Muscle of leg (tissue), 16 donors: ENCODE data around the gene LRRC37B. TPM values are rescaled to one million over a fixed set of nuclear protein-coding genes. Genes with fewer than 3 reads are reported as not detected.
"Not testable (repeated sequence)": the region's sequence is repeated elsewhere in the genome, so short reads cannot be mapped to it uniquely, and the experiment has no call there.

Source experiments
- DNase-seq: peaks from one replicate; pipeline ENCODE4 v3.0.0; 2013
- H3K27ac ChIP-seq: one replicate; pipeline ENCODE4 v1.5.1; 2013; ENCODE audit warnings: mild to moderate bottlenecking, low read length, control low read depth
- H3K27me3 ChIP-seq: one replicate; pipeline ENCODE4 v1.6.1; 2013; ENCODE audit warnings: low read length; ENCODE audit not compliant: control insufficient read depth, insufficient read depth
- H3K36me3 ChIP-seq: one replicate; pipeline ENCODE4 v1.6.1; 2013; ENCODE audit warnings: low read length; ENCODE audit not compliant: control insufficient read depth, insufficient read depth
- H3K4me1 ChIP-seq: one replicate; pipeline ENCODE4 v1.6.1; 2013; ENCODE audit warnings: low read length; ENCODE audit not compliant: control insufficient read depth, insufficient read depth
- H3K4me3 ChIP-seq: one replicate; pipeline ENCODE4 v1.5.1; 2013; ENCODE audit warnings: low read length, control low read depth
- H3K9me3 ChIP-seq: replicated peaks from 2 replicates; pipeline ENCODE4 v1.6.1; 2013; ENCODE audit warnings: low read depth, low read length; ENCODE audit not compliant: control insufficient read depth
- WGBS: methylation state at CpG from one replicate; pipeline ENCODE4 v1.1.5; 2013; ENCODE audit warnings: missing lambda C conversion rate; ENCODE audit not compliant: insufficient coverage; 5-methylcytosine and 5-hydroxymethylcytosine counted together
- long read RNA-seq, 11 donors: transcript quantifications; one replicate each; lab custom pipeline, GENCODE V29; 2026
- polyA plus RNA-seq, 8 donors: library from polyadenylated mRNA; unstranded; fragments of 120-200 nt; gene quantifications; one replicate each; pipeline versions ENCODE4 v1.2.1 to v1.2.3, GENCODE V29; 2013; ENCODE audit warnings: inconsistent platforms in 1 of 8, low replicate concordance in 1 of 8; ENCODE audit not compliant: insufficient read length in 8 of 8, insufficient read depth in 1 of 8
- total RNA-seq: library from RNA; stranded (reverse); fragments of 120-200 nt; gene quantifications from one replicate; pipeline ENCODE4 v1.2.4, GENCODE V29; 2013

Gene LRRC37B
- total RNA-seq: 10.3 TPM
- 10 to 100 TPM in 5 of 8 donors, 1 to 10 TPM in 3; 8.4 to 15.9 (median 12.0) TPM for polyA plus RNA-seq
- long read RNA-seq, donor 1: 0 reads
- long read RNA-seq, donor 2: 0 reads
- long read RNA-seq, donor 3, partial matches to known transcripts: 0 of 1 reads
- long read RNA-seq, donor 3, other reads (novel, unspliced or antisense): 0 of 1 reads
- long read RNA-seq, donor 4: 0 reads
- long read RNA-seq, donor 5, transcript LRRC37B-208 (3 exons, 733 nt): major isoform, 5 of 5 reads
- long read RNA-seq, donor 5, partial matches to known transcripts: 0 of 5 reads
- long read RNA-seq, donor 5, other reads (novel, unspliced or antisense): 0 of 5 reads
- long read RNA-seq, donor 6, partial matches to known transcripts: 0 of 1 reads
- long read RNA-seq, donor 6, other reads (novel, unspliced or antisense): 0 of 1 reads
- long read RNA-seq, donor 7: 0 reads
- long read RNA-seq, donor 8, partial matches to known transcripts: 0 of 2 reads
- long read RNA-seq, donor 8, other reads (novel, unspliced or antisense): 0 of 2 reads
- long read RNA-seq, donor 9: 0 reads
- long read RNA-seq, donor 10, partial matches to known transcripts: 0 of 4 reads
- long read RNA-seq, donor 10, other reads (novel, unspliced or antisense): 0 of 4 reads
- long read RNA-seq, donor 11: 0 reads

GRCh38 chr17:32006957-32007462 lies at the start of gene LRRC37B:
Gene LRRC37B (plus strand): TSS chr17:32007383. CDS start chr17:32021393, 14,010 bp downstream.
- H3K4me3 ChIP-seq: peak within 1 kb of the TSS; percentile 78
- peaks cover 7% of the 10 kb centered on the region for H3K4me1 ChIP-seq
- no peaks in the 10 kb centered on the region for H3K27me3 ChIP-seq
- peak; percentile 91 for DNase-seq
- no peaks in the 10 kb centered on the region for H3K9me3 ChIP-seq
- 0% methylated on average over 21 of the region's 51 CpGs for WGBS
- H3K27ac ChIP-seq: peak within 1 kb of the TSS; percentile 52
- H3K36me3 ChIP-seq: no peaks in the 10 kb centered on the region

GRCh38 chr17:31964131-31964530 lies 43.1 kb upstream of the LRRC37B start:
- H3K4me1 ChIP-seq, H3K27me3 ChIP-seq, DNase-seq, H3K27ac ChIP-seq, H3K9me3 ChIP-seq, H3K4me3 ChIP-seq: not testable (repeated sequence)
- no CpG with 5 or more reads among the region's 8 CpGs for WGBS
- peaks cover 14% of the 10 kb centered on the region for H3K36me3 ChIP-seq

GRCh38 chr17:31967648-31968047 lies 39.5 kb upstream of the LRRC37B start:
- H3K9me3 ChIP-seq: no peaks in the 10 kb centered on the region
- H3K27ac ChIP-seq: no peak overlapping the region
- peaks cover 16% of the 10 kb centered on the region for H3K36me3 ChIP-seq
- no peak for DNase-seq
- H3K27me3 ChIP-seq: no peaks in the 10 kb centered on the region
- H3K4me1 ChIP-seq: no peaks in the 10 kb centered on the region
- H3K4me3 ChIP-seq: no peak overlapping the region
- 100% methylated on average over 1 of the region's 3 CpGs for WGBS

- not testable (repeated sequence) for H3K27ac ChIP-seq, DNase-seq, H3K4me3 ChIP-seq, H3K4me1 ChIP-seq, H3K27me3 ChIP-seq, H3K9me3 ChIP-seq
- 81% methylated on average over 2 of the region's 5 CpGs for WGBS
- H3K36me3 ChIP-seq: peaks cover 18% of the 10 kb centered on the region
Measured at GRCh38 chr17:31970416-31970815, 36.8 kb upstream of the LRRC37B start.

GRCh38 chr17:31974269-31975071 lies 32.7 kb upstream of the LRRC37B start:
- not testable (repeated sequence) for H3K36me3 ChIP-seq, H3K27me3 ChIP-seq

GRCh38 chr17:31975391-31975790 lies 31.8 kb upstream of the LRRC37B start:
- not testable (repeated sequence) for H3K36me3 ChIP-seq, H3K27me3 ChIP-seq, H3K4me1 ChIP-seq, H3K4me3 ChIP-seq, H3K27ac ChIP-seq, H3K9me3 ChIP-seq, DNase-seq
- no CpG with 5 or more reads among the region's 5 CpGs for WGBS

More at GRCh38 chr17:31974269-31975071, 32.7 kb upstream of the LRRC37B start:
- H3K9me3 ChIP-seq, H3K4me3 ChIP-seq, DNase-seq, H3K4me1 ChIP-seq, H3K27ac ChIP-seq: not testable (repeated sequence)
- WGBS: 92% methylated on average over 5 of the region's 14 CpGs

- H3K27me3 ChIP-seq, H3K9me3 ChIP-seq, H3K27ac ChIP-seq, H3K4me3 ChIP-seq, H3K4me1 ChIP-seq, DNase-seq: not testable (repeated sequence)
- H3K36me3 ChIP-seq: peaks cover 52% of the 10 kb centered on the region
- 90% methylated on average over 2 of the region's 8 CpGs for WGBS
Measured at GRCh38 chr17:31991821-31992220, 15.4 kb upstream of the LRRC37B start.

- no peaks in the 10 kb centered on the region for H3K9me3 ChIP-seq
- WGBS: 100% methylated on average over 1 of the region's 6 CpGs
- no peak overlapping the region for H3K4me3 ChIP-seq
- H3K36me3 ChIP-seq: peaks cover 36% of the 10 kb centered on the region
- H3K27ac ChIP-seq: no peak overlapping the region
- no peaks in the 10 kb centered on the region for H3K27me3 ChIP-seq
- DNase-seq: no peak
- H3K4me1 ChIP-seq: no peaks in the 10 kb centered on the region
Measured at GRCh38 chr17:31997005-31997404, 10.2 kb upstream of the LRRC37B start.

GRCh38 chr17:32007463-32008298 lies 498 bp downstream of the LRRC37B start:
- under 1% methylated on average over 59 of the region's 80 CpGs for WGBS
- H3K4me3 ChIP-seq: peak overlapping the region; percentile 78
- H3K27me3 ChIP-seq: no peaks in the 10 kb centered on the region
- no peaks in the 10 kb centered on the region for H3K9me3 ChIP-seq
- DNase-seq: peak; percentile 63
- peak overlapping the region; percentile 52 for H3K27ac ChIP-seq
- peaks cover 7% of the 10 kb centered on the region for H3K4me1 ChIP-seq
- H3K36me3 ChIP-seq: no peaks in the 10 kb centered on the region
